Thoracic aorta (tissue), 2 donors: ENCODE results near the gene GABRB2. TPM values are rescaled to one million over a fixed set of nuclear protein-coding genes. Genes with fewer than 3 reads are reported as not detected.

ENCODE experiments used
- ATAC-seq: fragments of 150-250 bp; one replicate; pipeline ENCODE4 v1.8.0; 2017; ENCODE audit warnings: low read depth; ENCODE audit not compliant: insufficient number of reproducible peaks, low FRiP score
- DNase-seq: peaks from one replicate; pipeline ENCODE4 v3.0.0-alpha.2; 2020; ENCODE audit warnings: low spot score
- H3K27ac ChIP-seq, 2 donors: fragments of 200-600 bp; sonication (generic); 1 replicate in 1 of 2; 2 replicates in 1 of 2; pipeline ENCODE4 v1.5.1; 2016; ENCODE audit warnings: mild to moderate bottlenecking in 2 of 2, moderate library complexity in 2 of 2
- H3K27me3 ChIP-seq: fragments of 200-600 bp; sonication (generic); replicated peaks from 2 replicates; pipeline ENCODE4 v1.6.0; 2016; ENCODE audit warnings: mild to moderate bottlenecking; ENCODE audit not compliant: insufficient read depth
- H3K36me3 ChIP-seq: fragments of 200-600 bp; sonication (generic); one replicate; pipeline ENCODE4 v1.5.1; 2016
- H3K4me1 ChIP-seq, 2 donors: fragments of 200-600 bp; sonication (generic); 1 replicate in 1 of 2; 2 replicates in 1 of 2; pipeline versions ENCODE4 v1.5.1 to v1.6.0; 2016; ENCODE audit warnings: low read depth in 2 of 2, mild to moderate bottlenecking in 1 of 2; ENCODE audit not compliant: control insufficient read depth in 1 of 2
- H3K4me3 ChIP-seq: fragments of 200-600 bp; sonication (generic); 2 replicates; pipeline ENCODE4 v1.5.1; 2016; ENCODE audit warnings: mild to moderate bottlenecking
- H3K9me3 ChIP-seq: fragments of 200-600 bp; sonication (generic); 2 replicates; pipeline ENCODE4 v1.5.1; 2016
- CTCF ChIP-seq: fragments of 200-600 bp; sonication (generic); IDR thresholded peaks from one replicate; pipeline ENCODE4 v1.5.1; 2019; ENCODE audit warnings: antibody characterized with exemption
- total RNA-seq, 2 donors: library from RNA; depleted of rRNA; stranded (reverse); fragments of >200 nt; gene quantifications; one replicate each; pipeline versions ENCODE4 v1.1.0 to v1.2.3, GENCODE V29; 2016

The GABRB2 gene
- total RNA-seq, 2 donors from 2014 or later, result 0.27 to 0.78 TPM

DNA sequence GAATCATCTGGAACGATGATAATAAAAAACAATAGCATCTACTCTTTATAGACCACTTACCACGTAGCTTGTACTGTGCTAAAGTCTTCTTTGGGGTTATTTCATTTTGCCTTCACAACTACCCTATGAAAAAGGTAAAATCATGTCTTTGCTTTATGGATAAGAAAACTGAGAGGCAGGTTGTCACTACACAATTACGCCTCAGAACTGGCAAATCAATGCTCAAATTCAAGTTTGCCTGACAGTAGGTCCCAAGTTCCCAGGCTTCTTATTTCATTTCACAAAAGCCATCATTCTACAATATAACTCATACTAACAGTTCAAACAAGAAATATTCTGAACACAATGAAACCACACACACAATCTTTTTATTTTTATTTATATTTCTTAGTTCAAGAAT is 258.5 kb downstream of the GABRB2 start:
- Histone ChIP-seq H3K36me3 (no peaks in the 10 kb centered on the region), H3K27ac (no peak overlapping the region), H3K9me3 (no peaks in the 10 kb centered on the region), H3K4me3 (no peak overlapping the region), H3K4me1 (no peaks in the 10 kb centered on the region), H3K27me3 (no peaks in the 10 kb centered on the region)
- TF ChIP-seq CTCF, result no peak
- DNase-seq, result no peak
- no peak for ATAC-seq

DNA sequence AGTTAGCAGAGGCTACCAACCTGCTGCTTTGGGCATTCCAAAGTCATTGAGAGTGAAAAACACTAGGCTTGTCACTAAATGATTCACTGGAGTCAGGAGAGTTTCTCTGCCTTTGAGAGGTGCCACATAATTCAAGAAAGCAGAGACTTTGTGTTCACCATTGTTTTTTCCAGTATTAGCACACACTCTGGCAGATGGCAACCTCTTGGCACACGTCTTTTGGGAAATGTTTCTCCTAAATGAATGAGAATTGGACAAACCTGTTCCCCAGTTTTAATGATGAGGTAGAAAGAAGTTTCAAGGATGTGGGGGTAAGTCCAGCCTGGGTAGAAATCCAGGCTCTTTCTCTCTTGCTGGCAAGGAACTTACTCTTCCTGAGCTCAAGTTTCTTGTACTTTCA is 259.1 kb downstream of the GABRB2 start:
- Histone ChIP-seq H3K4me1 (no peaks in the 10 kb centered on the region), H3K27ac (no peak overlapping the region), H3K4me3 (no peak overlapping the region), H3K9me3 (no peaks in the 10 kb centered on the region), H3K27me3 (no peaks in the 10 kb centered on the region), H3K36me3 (no peaks in the 10 kb centered on the region)
- DNase-seq, result no peak
- ATAC-seq, result no peak
- no peak for TF ChIP-seq CTCF

- DNase-seq, result no peak
Observed at GRCh38 chr5:161286066-161286655, 260.4 kb downstream of the GABRB2 start.

GRCh38 chr5:161284445-161284844 is 262.1 kb downstream of the GABRB2 start:
- Histone ChIP-seq H3K4me1 (no peaks in the 10 kb centered on the region), H3K27ac (no peak overlapping the region), H3K9me3 (no peaks in the 10 kb centered on the region), H3K4me3 (no peak overlapping the region), H3K27me3 (no peaks in the 10 kb centered on the region), H3K36me3 (no peaks in the 10 kb centered on the region)
- no peak for TF ChIP-seq CTCF
- DNase-seq (no peak), ATAC-seq (no peak)

More at GRCh38 chr5:161286066-161286655, 260.4 kb downstream of the GABRB2 start:
- H3K4me1 ChIP-seq, result no peaks in the 10 kb centered on the region
- no peak for ATAC-seq
- TF ChIP-seq CTCF, result no peak
- no peak overlapping the region for H3K27ac ChIP-seq
- H3K27me3 ChIP-seq, result no peaks in the 10 kb centered on the region
- H3K36me3 ChIP-seq, result no peaks in the 10 kb centered on the region
- H3K9me3 ChIP-seq, result no peaks in the 10 kb centered on the region
- H3K4me3 ChIP-seq, result no peak overlapping the region

- H3K36me3 ChIP-seq, result no peaks in the 10 kb centered on the region
- H3K27ac ChIP-seq, result no peak overlapping the region
- no peaks in the 10 kb centered on the region for H3K27me3 ChIP-seq
- H3K4me3 ChIP-seq, result no peak overlapping the region
- no peak for ATAC-seq
- no peaks in the 10 kb centered on the region for H3K4me1 ChIP-seq
- H3K9me3 ChIP-seq, result no peaks in the 10 kb centered on the region
- no peak for TF ChIP-seq CTCF
- DNase-seq, result no peak
Observed at GRCh38 chr5:161283296-161283695, 263.2 kb downstream of the GABRB2 start.
